HG02981 (cell line): ENCODE results near the gene ARMC3.
"Not testable (repeated sequence)": the region's sequence is repeated elsewhere in the genome, so short reads cannot be mapped to it uniquely, and the experiment has no call there.

Experiments
- ATAC-seq: cut with Tn5 transposase; IDR thresholded peaks from one replicate; pipeline ENCODE4 v1.9.1; 2021; ENCODE audit warnings: mild to moderate bottlenecking, moderate library complexity; ENCODE audit not compliant: unreplicated experiment

Gene ARMC3

DNA sequence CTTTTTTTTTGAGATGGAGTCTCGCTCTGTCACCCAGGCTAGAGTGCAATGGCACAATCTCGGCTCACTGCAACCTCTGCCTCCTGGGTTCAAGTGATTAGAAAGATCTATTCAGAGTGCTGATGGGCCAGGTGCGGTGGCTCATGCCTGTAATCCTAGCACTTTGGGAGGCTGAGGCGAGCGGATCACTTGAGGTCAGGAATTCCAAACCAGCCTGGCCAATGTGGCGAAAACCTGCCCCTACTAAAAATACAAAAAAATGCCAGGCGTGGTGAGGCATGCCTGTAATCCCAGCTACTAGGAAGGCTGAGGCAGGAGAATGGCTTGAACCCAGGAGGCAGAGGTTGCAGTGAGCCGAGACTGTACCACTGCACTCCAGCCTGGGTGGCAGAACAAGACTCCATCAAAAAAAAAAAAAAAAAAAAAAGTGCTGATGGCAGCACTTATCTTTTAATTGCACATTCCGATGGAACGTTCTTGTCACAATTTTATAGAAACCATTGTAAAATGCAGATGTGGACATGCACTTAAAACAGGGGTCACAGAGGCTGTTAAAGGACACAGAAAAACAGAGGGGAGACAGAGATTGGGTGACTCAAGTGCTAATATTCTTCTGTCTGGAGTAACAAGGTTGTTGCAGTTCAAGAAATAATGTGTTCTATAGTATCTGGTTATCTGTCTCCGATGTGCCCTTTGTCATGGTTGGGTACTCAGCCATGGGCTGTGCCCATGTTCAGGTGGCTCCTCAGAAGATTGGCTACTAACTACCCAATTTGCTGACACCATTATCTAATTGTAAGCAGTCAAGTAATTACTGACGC is 142.4 kb downstream of the ARMC3 start:
- ATAC-seq: peak; percentile 3

DNA sequence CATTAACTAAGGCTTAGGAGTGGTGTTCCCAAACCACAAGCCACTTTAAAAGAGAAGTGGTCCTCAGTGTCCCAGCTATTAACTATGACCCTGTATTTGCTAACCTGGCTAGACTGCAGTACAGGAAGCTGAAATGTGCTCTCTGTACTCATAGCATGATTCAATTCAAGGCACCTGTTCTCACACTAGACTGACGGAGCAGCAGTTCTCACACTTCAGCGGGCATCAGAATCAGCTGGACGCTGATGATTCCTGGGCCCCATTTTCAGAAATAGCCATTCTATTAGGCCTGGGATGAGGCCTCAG is 143.0 kb downstream of the ARMC3 start:
- ATAC-seq: peak; percentile 39

DNA sequence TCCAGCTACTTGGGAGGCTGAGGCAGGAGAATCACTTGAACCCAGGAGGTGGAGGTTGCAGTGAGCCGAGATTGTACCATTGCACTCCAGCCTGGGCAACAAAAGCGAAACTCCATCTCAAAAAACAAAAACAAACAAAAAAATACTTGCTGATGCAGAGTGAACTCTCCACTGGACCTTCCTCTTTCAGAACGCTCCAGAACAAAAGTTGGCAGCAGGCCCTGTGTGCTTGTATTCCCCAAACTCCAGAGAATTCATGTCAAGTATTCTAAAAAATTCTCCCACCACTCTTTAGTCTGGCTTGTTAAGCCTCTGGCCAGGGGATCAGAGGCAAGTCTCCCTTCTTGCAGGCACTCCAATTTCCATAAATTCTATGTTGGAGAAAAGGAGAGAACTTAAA is 144.7 kb downstream of the ARMC3 start:
- ATAC-seq: not testable (repeated sequence)

DNA sequence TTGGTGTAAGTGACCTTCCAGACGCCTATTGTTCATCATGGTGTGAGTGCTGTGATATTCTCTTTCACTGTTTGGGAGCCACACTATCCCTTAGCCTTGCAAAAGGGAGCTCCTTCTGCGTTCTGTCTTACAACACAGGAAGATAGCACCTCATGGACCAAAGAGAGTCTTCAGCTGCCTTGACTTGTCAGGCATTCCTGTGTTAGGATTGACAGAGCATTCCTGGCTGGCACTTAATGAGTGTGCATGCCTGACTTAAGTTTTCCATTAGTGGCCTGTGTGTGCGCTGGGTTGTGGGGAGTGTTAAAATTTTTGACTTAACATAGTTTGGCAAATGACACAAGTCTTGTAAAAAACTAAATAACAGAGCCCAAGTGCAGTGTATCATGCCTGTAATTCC is 145.7 kb downstream of the ARMC3 start:
- ATAC-seq: no peak

DNA sequence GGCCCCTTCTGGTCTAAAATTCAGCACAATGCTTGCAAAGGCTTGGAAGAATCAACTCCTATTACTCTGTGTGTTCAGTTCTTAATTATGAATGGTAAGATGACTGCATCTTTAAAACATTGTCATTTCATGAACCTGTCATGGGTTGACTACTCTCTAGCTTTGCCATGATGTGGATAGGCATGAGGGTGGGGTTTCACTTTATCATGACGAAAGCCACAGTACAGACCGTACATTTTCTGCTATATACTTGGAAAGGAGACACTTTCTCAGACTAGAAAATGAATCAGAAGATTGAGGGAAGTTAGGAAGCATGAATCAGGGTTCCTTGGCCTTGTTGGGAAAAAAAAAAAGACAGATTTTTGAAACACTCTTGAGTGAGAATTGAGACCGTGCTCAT is 147.8 kb downstream of the ARMC3 start:
- ATAC-seq: no peak

DNA sequence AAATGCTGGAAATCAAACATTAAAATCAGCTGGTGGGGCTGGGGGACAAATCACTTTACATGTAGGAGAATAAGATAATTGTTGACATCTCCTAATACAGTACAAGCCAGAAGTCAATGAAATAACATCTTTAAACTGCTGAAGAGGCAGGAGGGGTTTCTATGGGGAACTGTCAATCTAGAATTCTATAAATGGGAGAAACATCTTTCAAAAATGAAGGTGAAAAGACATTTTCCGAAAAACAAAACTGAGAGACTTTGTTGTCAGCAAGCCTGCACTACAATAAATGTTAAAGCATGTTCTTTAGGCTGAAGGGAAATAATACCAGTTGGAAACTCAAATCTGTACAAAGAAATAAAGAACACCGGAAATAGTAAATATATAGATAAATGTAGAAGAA is 150.3 kb downstream of the ARMC3 start:
- ATAC-seq: no peak

DNA sequence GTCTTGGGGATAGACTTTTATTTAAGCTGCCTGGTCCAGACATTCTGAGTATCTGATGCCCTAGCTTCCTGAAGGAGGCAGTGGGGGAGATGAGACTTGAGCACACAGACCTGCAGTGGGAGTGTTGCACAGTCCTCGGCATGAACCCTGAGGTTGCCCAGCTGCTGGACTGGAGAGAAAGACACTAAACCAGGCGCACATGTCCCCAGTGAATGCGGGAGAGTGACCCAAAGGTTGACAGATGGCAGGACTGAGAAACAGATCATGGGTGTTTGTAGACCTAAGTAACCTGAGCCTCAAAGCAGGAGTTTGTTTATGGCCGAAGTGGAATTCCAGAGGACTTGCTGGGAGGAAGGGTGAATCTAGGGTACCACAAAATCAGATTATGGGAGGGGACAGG is 151.8 kb downstream of the ARMC3 start:
- no peak for ATAC-seq

DNA sequence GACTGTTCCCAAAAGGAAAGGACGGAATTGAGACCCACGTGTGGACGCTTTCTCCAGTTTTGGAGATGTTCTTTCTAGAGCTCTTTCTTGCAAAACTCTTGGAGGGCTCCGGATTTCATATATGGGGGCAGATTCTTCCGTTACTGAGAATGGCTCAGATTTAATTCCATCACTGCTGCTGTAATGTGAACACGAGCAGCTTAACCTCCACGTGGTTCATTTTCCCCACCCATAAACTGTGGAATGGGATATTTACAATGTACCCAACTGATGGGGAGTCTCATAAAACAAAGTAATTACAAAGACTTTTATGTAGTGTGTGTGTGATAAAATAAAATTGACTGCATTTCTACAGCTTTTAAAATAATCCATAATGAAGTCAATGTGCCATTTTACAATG is 152.4 kb downstream of the ARMC3 start:
- ATAC-seq: no peak

DNA sequence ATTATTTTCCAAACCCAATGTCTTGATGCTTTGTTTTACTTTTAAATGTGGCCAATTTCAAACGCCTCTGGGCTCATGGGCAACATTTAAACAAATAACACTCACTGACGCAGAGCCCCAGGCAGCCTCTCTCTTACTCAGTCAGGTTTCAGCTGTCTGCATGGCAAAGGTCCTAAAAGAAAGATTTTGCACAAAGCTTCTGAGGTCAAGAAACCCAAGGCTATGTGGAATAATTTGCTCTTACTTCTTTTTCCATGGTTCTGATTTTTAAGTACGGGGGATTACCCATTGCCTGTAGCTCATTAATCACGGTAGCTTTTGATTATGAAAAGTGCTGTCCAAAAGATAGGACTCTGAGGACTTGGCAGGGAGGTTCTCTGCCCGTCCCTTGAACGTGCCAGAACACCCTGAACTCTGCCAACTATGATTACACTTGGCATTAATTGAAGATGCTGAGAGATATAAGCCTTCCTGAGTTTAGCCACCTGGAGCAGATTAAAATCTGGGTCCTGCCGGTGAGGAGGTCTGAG is 153.4 kb downstream of the ARMC3 start:
- ATAC-seq: no peak

DNA sequence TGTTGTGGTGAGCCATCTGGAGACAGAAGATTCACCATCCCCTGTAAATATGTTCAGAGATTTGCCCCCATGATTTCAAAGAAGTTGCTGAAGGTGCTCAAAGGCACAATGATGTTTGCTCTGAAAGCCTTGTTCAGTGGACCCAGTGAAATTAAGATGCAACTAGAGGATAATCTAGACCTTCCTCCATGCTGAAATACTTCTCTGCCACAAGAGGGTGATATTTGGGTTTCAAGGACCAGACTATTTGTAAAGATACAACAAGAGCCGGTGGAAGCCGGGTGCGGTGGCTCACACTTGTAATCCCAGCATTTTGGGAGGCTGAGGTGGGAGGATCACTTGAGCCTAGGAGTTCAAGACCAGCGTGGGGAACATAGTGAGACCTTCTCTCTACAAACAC is 154.0 kb downstream of the ARMC3 start:
- no peak for ATAC-seq
